ENCODE results near the gene TRPV4.

- no peak for TF ChIP-seq CTCF (IDR thresholded peaks at IDR 0.05)
- no peak for TF ChIP-seq POLR2A (IDR thresholded peaks at IDR 0.05)
- no peak for TF ChIP-seq POLR2AphosphoS5 (IDR thresholded peaks at IDR 0.05)
These were observed 17.2 kb downstream of the TRPV4 start for GRCh38 chr12:109815757-109816617.
